Measurements from ENCODE around the gene LRRC37B.
"Not testable (repeated sequence)": the region's sequence is repeated elsewhere in the genome, so short reads cannot be mapped to it uniquely, and the experiment has no call there.

Gene LRRC37B

DNA sequence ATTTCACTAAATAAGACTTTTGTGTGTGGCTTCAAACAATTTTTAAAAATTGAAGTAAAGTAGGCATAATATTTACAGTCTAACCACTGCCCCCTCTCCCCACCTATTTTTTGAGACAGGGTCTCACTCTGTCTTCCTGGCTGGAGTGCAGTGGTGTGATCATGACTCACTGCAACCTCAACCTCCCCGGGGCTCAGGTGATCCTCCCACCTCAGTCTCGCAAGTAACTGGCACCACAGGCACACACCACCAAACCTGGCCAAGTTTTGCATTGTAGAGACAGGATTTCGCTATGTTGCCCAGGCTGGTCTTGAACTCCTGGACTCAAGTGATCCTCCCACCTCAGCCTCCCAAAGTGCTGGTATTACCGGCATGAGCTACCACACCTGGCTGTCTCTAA is 47.8 kb downstream of the LRRC37B start:
- H3K4me1 ChIP-seq (ENCODE audit: control insufficient read depth, low read length); H3K9me3 ChIP-seq (ENCODE audit: control insufficient read depth, insufficient read depth, low read length); H3K4me3 ChIP-seq (ENCODE audit: low read length); H3F3A ChIP-seq (ENCODE audit: control insufficient read depth, insufficient read depth); H3K27me3 ChIP-seq (ENCODE audit: control insufficient read depth, low read length); H3K4me2 ChIP-seq (ENCODE audit: low read length); H3K27ac ChIP-seq (ENCODE audit: low read depth, low read length); H3K79me2 ChIP-seq (ENCODE audit: control insufficient read depth, low read length); H4K20me1 ChIP-seq (ENCODE audit: control insufficient read depth, insufficient read depth, low read depth, low read length); H3K9me2 ChIP-seq (replicated peaks; ENCODE audit: control insufficient read depth, low read length); H3K36me3 ChIP-seq (ENCODE audit: control insufficient read depth, low read length): not testable (repeated sequence)

DNA sequence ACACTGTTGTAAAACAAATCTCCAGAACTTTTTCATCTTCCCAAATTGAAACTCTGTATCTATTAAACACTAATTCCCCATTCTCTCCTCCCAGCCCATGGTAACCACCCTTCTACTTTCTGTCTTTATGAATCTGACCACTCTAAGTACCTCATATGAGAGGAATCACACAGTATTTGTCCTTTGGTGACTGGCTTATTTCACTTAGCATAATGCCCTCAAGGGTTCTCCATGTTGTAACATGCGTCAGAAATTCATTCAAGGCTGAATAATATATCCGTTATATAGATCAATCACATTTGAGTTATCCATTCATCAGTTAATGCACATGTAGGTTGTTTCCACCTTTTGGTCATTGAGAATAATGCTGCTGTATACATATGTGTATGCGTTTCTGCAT is 48.2 kb downstream of the LRRC37B start:
- not testable (repeated sequence) for H3K9me3 ChIP-seq (ENCODE audit: control insufficient read depth, insufficient read depth, low read length); H4K20me1 ChIP-seq (ENCODE audit: control insufficient read depth, insufficient read depth, low read depth, low read length); H3K36me3 ChIP-seq (ENCODE audit: control insufficient read depth, low read length); H3K79me2 ChIP-seq (ENCODE audit: control insufficient read depth, low read length); H3K4me3 ChIP-seq (ENCODE audit: low read length); H3K27me3 ChIP-seq (ENCODE audit: control insufficient read depth, low read length); H3K9me2 ChIP-seq (replicated peaks; ENCODE audit: control insufficient read depth, low read length); H3K4me2 ChIP-seq (ENCODE audit: low read length); H3F3A ChIP-seq (ENCODE audit: control insufficient read depth, insufficient read depth); H3K4me1 ChIP-seq (ENCODE audit: control insufficient read depth, low read length); H3K27ac ChIP-seq (ENCODE audit: low read depth, low read length)

GRCh38 chr17:32056500-32056899 is 49.3 kb downstream of the LRRC37B start:
- H3K36me3 ChIP-seq (ENCODE audit: control insufficient read depth, low read length); H3F3A ChIP-seq (ENCODE audit: control insufficient read depth, insufficient read depth); H3K4me3 ChIP-seq (ENCODE audit: low read length); H3K79me2 ChIP-seq (ENCODE audit: control insufficient read depth, low read length); H3K9me2 ChIP-seq (replicated peaks; ENCODE audit: control insufficient read depth, low read length); H4K20me1 ChIP-seq (ENCODE audit: control insufficient read depth, insufficient read depth, low read depth, low read length); H3K27ac ChIP-seq (ENCODE audit: low read depth, low read length); H3K4me1 ChIP-seq (ENCODE audit: control insufficient read depth, low read length); H3K4me2 ChIP-seq (ENCODE audit: low read length); H3K27me3 ChIP-seq (ENCODE audit: control insufficient read depth, low read length); H3K9me3 ChIP-seq (ENCODE audit: control insufficient read depth, insufficient read depth, low read length): not testable (repeated sequence)

- not testable (repeated sequence) for H3K27ac ChIP-seq (ENCODE audit: low read depth, low read length); H3K4me1 ChIP-seq (ENCODE audit: control insufficient read depth, low read length); H3K27me3 ChIP-seq (ENCODE audit: control insufficient read depth, low read length); H3K9me3 ChIP-seq (ENCODE audit: control insufficient read depth, insufficient read depth, low read length); H3K4me2 ChIP-seq (ENCODE audit: low read length); H3K4me3 ChIP-seq (ENCODE audit: low read length); H3K36me3 ChIP-seq (ENCODE audit: control insufficient read depth, low read length); H3K79me2 ChIP-seq (ENCODE audit: control insufficient read depth, low read length); H3F3A ChIP-seq (ENCODE audit: control insufficient read depth, insufficient read depth); H4K20me1 ChIP-seq (ENCODE audit: control insufficient read depth, insufficient read depth, low read depth, low read length); H3K9me2 ChIP-seq (replicated peaks; ENCODE audit: control insufficient read depth, low read length)
Measured at GRCh38 chr17:32057460-32058105, 50.4 kb downstream of the LRRC37B start.

DNA sequence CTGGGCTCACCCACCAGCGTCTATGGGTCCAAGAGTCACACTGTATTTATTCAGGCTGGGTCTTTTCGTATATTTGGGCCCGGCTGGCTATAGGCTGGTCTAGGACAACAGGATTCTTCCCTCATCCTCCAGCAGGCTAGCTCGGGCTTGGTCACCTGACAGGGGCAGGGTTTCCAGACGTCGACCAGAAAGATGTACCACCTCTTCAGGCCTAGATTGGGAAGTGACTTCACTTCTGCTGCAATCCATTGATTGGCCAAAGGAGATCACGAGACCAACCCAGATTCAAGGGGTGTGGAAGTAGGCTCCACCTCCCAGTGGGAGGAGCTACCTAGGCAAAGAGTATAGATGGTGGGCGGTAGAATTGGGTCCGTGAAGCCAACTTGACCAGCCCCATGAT is 53.5 kb downstream of the LRRC37B start:
- not testable (repeated sequence) for H3F3A ChIP-seq (ENCODE audit: control insufficient read depth, insufficient read depth); H4K20me1 ChIP-seq (ENCODE audit: control insufficient read depth, insufficient read depth, low read depth, low read length); H3K4me3 ChIP-seq (ENCODE audit: low read length); H3K9me3 ChIP-seq (ENCODE audit: control insufficient read depth, insufficient read depth, low read length); H3K4me1 ChIP-seq (ENCODE audit: control insufficient read depth, low read length); H3K27ac ChIP-seq (ENCODE audit: low read depth, low read length); H3K9me2 ChIP-seq (replicated peaks; ENCODE audit: control insufficient read depth, low read length); H3K4me2 ChIP-seq (ENCODE audit: low read length); H3K79me2 ChIP-seq (ENCODE audit: control insufficient read depth, low read length); H3K36me3 ChIP-seq (ENCODE audit: control insufficient read depth, low read length); H3K27me3 ChIP-seq (ENCODE audit: control insufficient read depth, low read length)

DNA sequence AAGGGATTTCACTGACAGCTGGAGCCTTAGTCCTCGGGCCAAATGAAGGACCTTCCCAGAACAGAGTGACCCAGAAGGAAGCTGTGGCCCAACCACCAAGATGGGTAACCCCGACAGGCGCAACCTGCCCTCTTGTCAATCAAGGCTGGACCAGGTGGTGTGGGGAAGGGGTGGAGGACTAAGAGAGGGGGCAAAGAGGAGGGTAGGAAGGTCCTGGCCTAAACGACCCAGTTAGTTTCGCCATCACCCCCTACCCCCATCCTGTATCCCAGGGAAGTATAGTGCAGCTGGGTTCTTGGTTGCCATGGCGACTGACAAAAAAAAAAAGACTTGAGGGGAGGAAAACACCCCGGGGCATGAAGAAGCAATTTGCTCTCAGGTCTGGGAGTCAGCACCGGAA is 54.7 kb downstream of the LRRC37B start:
- not testable (repeated sequence) for H3K4me1 ChIP-seq (ENCODE audit: control insufficient read depth, low read length); H3K4me2 ChIP-seq (ENCODE audit: low read length); H3K4me3 ChIP-seq (ENCODE audit: low read length)

GRCh38 chr17:32064091-32064490 is 56.9 kb downstream of the LRRC37B start:
- H3K27ac ChIP-seq (ENCODE audit: low read depth, low read length); H3K4me3 ChIP-seq (ENCODE audit: low read length); H3K27me3 ChIP-seq (ENCODE audit: control insufficient read depth, low read length); H4K20me1 ChIP-seq (ENCODE audit: control insufficient read depth, insufficient read depth, low read depth, low read length); H3K4me2 ChIP-seq (ENCODE audit: low read length); H3K4me1 ChIP-seq (ENCODE audit: control insufficient read depth, low read length); H3K9me2 ChIP-seq (replicated peaks; ENCODE audit: control insufficient read depth, low read length); H3F3A ChIP-seq (ENCODE audit: control insufficient read depth, insufficient read depth); H3K79me2 ChIP-seq (ENCODE audit: control insufficient read depth, low read length); H3K9me3 ChIP-seq (ENCODE audit: control insufficient read depth, insufficient read depth, low read length); H3K36me3 ChIP-seq (ENCODE audit: control insufficient read depth, low read length): not testable (repeated sequence)

More for the DNA sequence above, 54.7 kb downstream of the LRRC37B start:
- H3K9me3 ChIP-seq (ENCODE audit: control insufficient read depth, insufficient read depth, low read length); H3K27ac ChIP-seq (ENCODE audit: low read depth, low read length); H3K27me3 ChIP-seq (ENCODE audit: control insufficient read depth, low read length); H3K36me3 ChIP-seq (ENCODE audit: control insufficient read depth, low read length); H3K9me2 ChIP-seq (replicated peaks; ENCODE audit: control insufficient read depth, low read length); H3K79me2 ChIP-seq (ENCODE audit: control insufficient read depth, low read length); H4K20me1 ChIP-seq (ENCODE audit: control insufficient read depth, insufficient read depth, low read depth, low read length); H3F3A ChIP-seq (ENCODE audit: control insufficient read depth, insufficient read depth): not testable (repeated sequence)

DNA sequence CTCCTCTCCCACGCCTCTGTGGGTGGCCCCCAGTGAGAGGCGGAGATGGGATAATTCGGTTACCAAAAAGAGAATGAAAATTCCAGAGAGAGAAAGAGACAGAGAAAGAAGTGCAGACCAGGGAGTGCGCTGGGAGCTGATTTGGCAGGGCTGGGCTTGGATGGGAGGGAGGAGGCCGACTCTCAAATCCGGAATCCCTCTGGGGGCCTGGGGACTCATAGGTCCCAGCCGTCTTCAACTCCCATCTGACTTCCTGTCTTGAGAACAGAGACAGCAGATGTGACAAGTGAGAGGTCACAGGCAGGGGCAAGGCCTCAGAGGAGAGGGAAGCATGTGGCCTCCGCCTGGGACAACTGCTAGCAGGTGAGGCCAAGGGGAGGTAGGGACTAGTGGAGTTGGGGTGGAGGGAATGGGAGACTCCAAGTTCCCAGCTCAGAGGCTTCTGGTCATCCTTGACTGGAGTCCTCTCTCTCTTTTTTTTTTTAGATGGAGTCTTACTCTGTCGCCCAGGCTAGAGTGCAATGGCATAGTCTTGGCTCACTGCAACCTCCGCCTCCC is 59.0 kb downstream of the LRRC37B start:
- not testable (repeated sequence) for H3K4me2 ChIP-seq (ENCODE audit: low read length); H3K36me3 ChIP-seq (ENCODE audit: control insufficient read depth, low read length); H3K4me3 ChIP-seq (ENCODE audit: low read length); H4K20me1 ChIP-seq (ENCODE audit: control insufficient read depth, insufficient read depth, low read depth, low read length); H3K79me2 ChIP-seq (ENCODE audit: control insufficient read depth, low read length); H3F3A ChIP-seq (ENCODE audit: control insufficient read depth, insufficient read depth); H3K9me3 ChIP-seq (ENCODE audit: control insufficient read depth, insufficient read depth, low read length); H3K27me3 ChIP-seq (ENCODE audit: control insufficient read depth, low read length); H3K4me1 ChIP-seq (ENCODE audit: control insufficient read depth, low read length); H3K27ac ChIP-seq (ENCODE audit: low read depth, low read length); H3K9me2 ChIP-seq (replicated peaks; ENCODE audit: control insufficient read depth, low read length)

Data from DOHH2 (cell line).